ENCODE measurements around the gene CCDC68.

- TF ChIP-seq POLR2A (IDR thresholded peaks at IDR 0.05), result no peak
- no peak for TF ChIP-seq CTCF (IDR thresholded peaks at IDR 0.05)
Measured at GRCh38 chr18:54871231-54871630, 88.0 kb downstream of the CCDC68 start.
